CD4-positive, alpha-beta T cell (primary cell): ENCODE data around the gene TMEM69. TPM values are rescaled to one million over a fixed set of nuclear protein-coding genes. Genes with fewer than 3 reads are reported as not detected.
A peak's percentile ranks its signal among the peaks of the same experiment; 100 is the strongest.
"Not testable (repeated sequence)": the region's sequence is repeated elsewhere in the genome, so short reads cannot be mapped to it uniquely, and the experiment has no call there.

Source experiments
- ATAC-seq: fragments of 200-7000 bp; cut with Tn5 transposase; one replicate; pipeline ENCODE4 v1.10.0; 2022; ENCODE audit warnings: mild to moderate bottlenecking; ENCODE audit not compliant: poor library complexity
- CTCF ChIA-PET: fragments of 350-600 bp; sonication (Branson Sonifier 250); formaldehyde crosslinking; loops from one replicate; lab custom pipeline; 2021; ENCODE audit warnings: antibody characterized with exemption, inconsistent platforms; lab: Charles Lee
- POLR2A ChIA-PET: fragments of 350-600 bp; sonication (Branson Sonifier 250); formaldehyde crosslinking; loops from one replicate; lab custom pipeline; 2021; ENCODE audit warnings: antibody characterized with exemption, inconsistent platforms; lab: Charles Lee
- DNase-seq, 14 experiments: peaks; one replicate each; pipeline ENCODE4 v3.0.0-alpha.2; 2013 to 2020; ENCODE audit warnings: mixed read lengths in 2 of 14
- H3K27ac ChIP-seq, 2 donors: one replicate each; pipeline versions ENCODE4 v1.5.1 to v1.7.0; 2013; ENCODE audit warnings: low read length in 2 of 2, low read depth in 1 of 2, mild to moderate bottlenecking in 1 of 2
- H3K27me3 ChIP-seq, 2 experiments: 1 replicate in 1 of 2; 2 replicates in 1 of 2; pipeline versions ENCODE4 v1.6.1 to v1.7.0; 2013; ENCODE audit warnings: low read length in 2 of 2, control low read depth in 1 of 2, mild to moderate bottlenecking in 1 of 2, moderate library complexity in 1 of 2; ENCODE audit not compliant: insufficient read depth in 2 of 2, control insufficient read depth in 1 of 2
- H3K36me3 ChIP-seq: one replicate; pipeline ENCODE4 v1.6.1; 2013; ENCODE audit warnings: low read length, control low read depth; ENCODE audit not compliant: insufficient read depth
- H3K4me1 ChIP-seq: one replicate; pipeline ENCODE4 v1.6.1; 2013; ENCODE audit warnings: low read length, control low read depth; ENCODE audit not compliant: insufficient read depth
- H3K4me3 ChIP-seq: one replicate; pipeline ENCODE4 v1.5.1; 2013; ENCODE audit warnings: mild to moderate bottlenecking, low read length, moderate library complexity
- H3K9me3 ChIP-seq, 2 experiments: 1 replicate in 1 of 2; 2 replicates in 1 of 2; pipeline versions ENCODE4 v1.6.1 to v1.7.0; 2013; ENCODE audit warnings: low read length in 2 of 2, mild to moderate bottlenecking in 2 of 2, control low read depth in 1 of 2, moderate library complexity in 1 of 2; ENCODE audit not compliant: control insufficient read depth in 1 of 2, insufficient read depth in 1 of 2
- H3K27ac Mint-ChIP-seq: one replicate; pipeline ENCODE4 v1.8.0; 2020; ENCODE audit warnings: mixed read lengths
- H3K27me3 Mint-ChIP-seq: one replicate; pipeline ENCODE4 v1.8.0; 2021; ENCODE audit warnings: mixed read lengths
- H3K36me3 Mint-ChIP-seq: one replicate; pipeline ENCODE4 v1.8.0; 2021; ENCODE audit warnings: low read depth, mixed read lengths
- H3K4me1 Mint-ChIP-seq: one replicate; pipeline ENCODE4 v1.8.0; 2021; ENCODE audit warnings: low read depth, mixed read lengths
- H3K4me3 Mint-ChIP-seq: one replicate; pipeline ENCODE4 v1.8.0; 2020; ENCODE audit warnings: mild to moderate bottlenecking, mixed read lengths
- H3K9me3 Mint-ChIP-seq: one replicate; pipeline ENCODE4 v1.8.0; 2020; ENCODE audit warnings: mixed read lengths
- intact Hi-C, 2 experiments: fragments of 100-400 bp; cut with DNase I in 1 of 2; cut with micrococcal nuclease in 1 of 2; formaldehyde crosslinking; loops; one replicate each; pipeline versions ENCODE4 v1.15.1 to v1.9.0; 2023 to 2025; cut with DNase I, micrococcal nuclease
- total RNA-seq, 174 experiments: library from RNA in 2 of 174; stranded (reverse) in 2 of 174; gene quantifications; one replicate each; pipeline ENCODE4 v1.2.3 and lab custom pipeline; 2021 to 2026
- TF ChIP-seq, protein P1 (sequence below): fragments of 200-600 bp; IDR thresholded peaks from one replicate; pipeline ENCODE4 v1.8.0; 2022; ENCODE audit warnings: antibody characterized with exemption, mild to moderate bottlenecking

TMEM69 gene
- total RNA-seq, 2 experiments from 2014 or later: 5.6 to 6.3 TPM

DNA sequence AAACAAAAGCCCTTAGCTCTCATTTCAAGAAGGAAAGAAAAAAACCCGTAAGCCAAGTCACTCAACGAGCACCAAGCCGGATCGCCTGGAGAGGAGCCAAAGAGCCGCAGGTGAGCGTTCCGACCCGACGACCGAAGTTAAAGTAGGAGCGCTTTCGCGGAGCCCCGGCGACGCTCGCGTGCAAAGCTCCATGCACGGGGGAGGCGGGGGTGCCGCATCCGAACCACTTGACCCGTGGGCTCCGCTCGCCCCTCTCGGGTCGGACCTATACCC, 2.0 kb upstream of the TMEM69 start:
- ATAC-seq (peak; percentile 7), DNase-seq (peak; percentile 51 to 86 (median 62))
- peaks cover 44% of the 10 kb centered on the region for H3K4me1 ChIP-seq
- no peaks in the 10 kb centered on the region for H3K27me3 ChIP-seq
- H3K4me3 Mint-ChIP-seq: peak overlapping the region; percentile 99
- peak overlapping the region; percentile 100 for H3K27ac Mint-ChIP-seq
- H3K36me3 ChIP-seq: peaks cover 4% of the 10 kb centered on the region
- intact Hi-C loops: loop anchor here (2.0 to 10.0 kb wide), 10 partner anchors 101 to 674 kb away; partner anchors contain the start of genes CCDC163 (in 2 of the 2), HECTD3 (in 2 of the 2), MMACHC (in 2 of the 2) and UROD (in 2 of the 2)
- peaks cover 39% of the 10 kb centered on the region for H3K36me3 Mint-ChIP-seq
- POLR2A ChIA-PET: interaction anchor here (0.5 to 3.6 kb wide), 31 partner anchors 8 to 989 kb away, joined by 3 to 65 read pairs (median 4); partner anchors contain the start of genes AKR1A1, BTBD19, CCDC163 and HECTD3
- no peaks in the 10 kb centered on the region for H3K9me3 ChIP-seq
- peak overlapping the region; percentile 97 for H3K27ac ChIP-seq
- H3K4me1 Mint-ChIP-seq: peaks cover 56% of the 10 kb centered on the region
- CTCF ChIA-PET: interaction anchor here (0.7 to 1.5 kb wide), 2 partner anchors 40 to 101 kb away, joined by 3 to 6 read pairs; partner anchors contain the start of gene NASP
- TF ChIP-seq, protein P1, sequence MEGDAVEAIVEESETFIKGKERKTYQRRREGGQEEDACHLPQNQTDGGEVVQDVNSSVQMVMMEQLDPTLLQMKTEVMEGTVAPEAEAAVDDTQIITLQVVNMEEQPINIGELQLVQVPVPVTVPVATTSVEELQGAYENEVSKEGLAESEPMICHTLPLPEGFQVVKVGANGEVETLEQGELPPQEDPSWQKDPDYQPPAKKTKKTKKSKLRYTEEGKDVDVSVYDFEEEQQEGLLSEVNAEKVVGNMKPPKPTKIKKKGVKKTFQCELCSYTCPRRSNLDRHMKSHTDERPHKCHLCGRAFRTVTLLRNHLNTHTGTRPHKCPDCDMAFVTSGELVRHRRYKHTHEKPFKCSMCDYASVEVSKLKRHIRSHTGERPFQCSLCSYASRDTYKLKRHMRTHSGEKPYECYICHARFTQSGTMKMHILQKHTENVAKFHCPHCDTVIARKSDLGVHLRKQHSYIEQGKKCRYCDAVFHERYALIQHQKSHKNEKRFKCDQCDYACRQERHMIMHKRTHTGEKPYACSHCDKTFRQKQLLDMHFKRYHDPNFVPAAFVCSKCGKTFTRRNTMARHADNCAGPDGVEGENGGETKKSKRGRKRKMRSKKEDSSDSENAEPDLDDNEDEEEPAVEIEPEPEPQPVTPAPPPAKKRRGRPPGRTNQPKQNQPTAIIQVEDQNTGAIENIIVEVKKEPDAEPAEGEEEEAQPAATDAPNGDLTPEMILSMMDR: no peak
- no peaks in the 10 kb centered on the region for H3K9me3 Mint-ChIP-seq
- peak overlapping the region; percentile 95 for H3K4me3 ChIP-seq
- no peaks in the 10 kb centered on the region for H3K27me3 Mint-ChIP-seq

DNA sequence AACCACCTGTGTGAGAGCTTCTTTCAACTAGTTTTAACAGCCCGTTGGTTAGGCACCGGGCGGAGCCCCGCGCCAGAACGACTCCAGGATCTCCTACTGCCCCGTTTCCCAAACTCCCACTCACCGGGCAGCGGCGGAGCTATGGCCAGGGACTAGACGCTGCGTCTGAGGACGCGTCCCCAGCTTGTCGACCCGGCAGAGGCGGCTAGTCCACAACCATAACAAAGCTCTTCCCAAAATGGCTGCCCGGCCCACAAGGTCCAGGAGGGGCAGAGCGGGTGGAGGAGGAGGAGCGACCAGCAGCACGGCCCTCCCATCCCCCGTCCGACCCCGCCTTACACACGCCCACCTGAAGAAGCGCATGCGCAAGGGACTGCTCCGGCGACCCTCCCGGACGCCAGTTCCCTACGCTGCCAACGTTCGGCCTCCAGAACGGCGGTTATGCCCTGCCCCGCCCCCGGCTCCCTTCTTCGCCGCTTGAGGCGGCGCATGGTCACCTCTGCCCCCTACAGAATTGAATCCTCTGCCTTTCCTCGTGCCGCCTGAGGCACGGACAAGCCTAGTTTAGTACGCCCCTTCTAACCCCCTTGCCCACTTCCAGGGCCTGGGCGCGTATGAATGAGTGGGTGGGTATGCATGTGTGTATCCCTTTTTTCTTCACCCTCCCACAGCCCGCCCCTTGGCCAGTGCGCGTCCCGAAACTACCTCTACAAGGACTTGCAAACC, 1.5 kb upstream of the TMEM69 start, which contains the start of gene GPBP1L1:
TSS of gene GPBP1L1 (minus strand) at position 246 of the 726 bp plus-strand sequence. CDS start 27,446 bp downstream, outside the sequence.
- Histone ChIP-seq H3K27me3 (no peaks in the 10 kb centered on the region), H3K27ac (peak within 1 kb of the TSS; percentile 97), H3K36me3 (peaks cover 8% of the 10 kb centered on the region), H3K4me1 (peaks cover 44% of the 10 kb centered on the region), H3K4me3 (peak within 1 kb of the TSS; percentile 95), H3K9me3 (no peaks in the 10 kb centered on the region)
- DNase-seq (peak; percentile 96 to 99 (median 98)), ATAC-seq (peak; percentile 68)
- peaks cover 44% of the 10 kb centered on the region for H3K36me3 Mint-ChIP-seq
- TF ChIP-seq, protein P1: no peak
- peak within 1 kb of the TSS; percentile 99 for H3K4me3 Mint-ChIP-seq
- H3K9me3 Mint-ChIP-seq: no peaks in the 10 kb centered on the region
- peak within 1 kb of the TSS; percentile 100 for H3K27ac Mint-ChIP-seq
- intact Hi-C loops: loop anchor here (1.0 to 10.0 kb wide), 13 partner anchors 102 to 674 kb away; partner anchors contain the start of genes CCDC163 (in 2 of the 2), HECTD3 (in 2 of the 2), MMACHC (in 2 of the 2) and PRDX1 (in 2 of the 2)
- ChIA-PET POLR2A (interaction anchor here (0.7 to 3.6 kb wide), 39 partner anchors 8 to 1055 kb away, joined by 3 to 65 read pairs (median 4); partner anchors contain the start of genes AKR1A1, BTBD19, CCDC163 and HECTD3), CTCF (interaction anchor here (0.7 to 1.5 kb wide), 2 partner anchors 40 to 102 kb away, joined by 3 to 6 read pairs; partner anchors contain the start of gene NASP)
- peaks cover 51% of the 10 kb centered on the region for H3K4me1 Mint-ChIP-seq
- no peaks in the 10 kb centered on the region for H3K27me3 Mint-ChIP-seq

DNA sequence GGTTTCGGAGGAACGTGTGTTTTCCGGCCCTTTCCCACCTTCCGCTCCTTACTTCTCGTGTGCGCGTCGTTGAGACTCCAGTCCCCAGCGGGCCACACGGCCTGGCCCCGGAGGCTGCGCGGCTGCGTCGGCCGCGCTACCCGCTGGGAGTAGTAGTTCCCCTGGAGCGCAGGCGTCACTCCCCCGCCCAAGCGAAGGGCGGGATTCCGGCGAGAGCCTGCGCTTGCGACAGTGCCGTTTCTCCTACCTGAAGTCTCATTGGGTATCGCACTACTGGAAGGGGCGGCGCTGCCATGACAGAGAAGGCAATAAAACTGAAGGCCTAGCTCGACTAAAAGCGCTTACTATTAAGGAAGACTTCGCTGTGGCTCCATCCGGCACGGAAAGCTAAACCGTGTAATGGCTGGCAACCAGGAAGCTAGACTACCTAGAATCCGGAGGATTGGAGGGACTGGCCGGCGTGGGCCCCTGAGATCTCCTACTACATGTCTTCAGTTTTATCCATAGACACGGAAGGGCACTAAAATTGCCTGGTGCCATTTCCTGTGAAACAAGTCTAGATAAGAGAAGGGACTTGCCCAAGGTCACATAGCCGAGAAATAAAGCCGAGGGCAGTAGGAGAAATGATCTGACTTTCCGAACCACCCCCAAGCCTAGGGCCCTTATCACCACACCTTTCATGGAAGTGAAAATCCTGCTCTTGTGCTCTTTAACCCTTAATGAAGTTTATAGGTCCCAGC, 797 bp upstream of the TMEM69 start:
- H3K4me1 ChIP-seq: peaks cover 41% of the 10 kb centered on the region
- CTCF ChIA-PET: no interaction called here

DNA sequence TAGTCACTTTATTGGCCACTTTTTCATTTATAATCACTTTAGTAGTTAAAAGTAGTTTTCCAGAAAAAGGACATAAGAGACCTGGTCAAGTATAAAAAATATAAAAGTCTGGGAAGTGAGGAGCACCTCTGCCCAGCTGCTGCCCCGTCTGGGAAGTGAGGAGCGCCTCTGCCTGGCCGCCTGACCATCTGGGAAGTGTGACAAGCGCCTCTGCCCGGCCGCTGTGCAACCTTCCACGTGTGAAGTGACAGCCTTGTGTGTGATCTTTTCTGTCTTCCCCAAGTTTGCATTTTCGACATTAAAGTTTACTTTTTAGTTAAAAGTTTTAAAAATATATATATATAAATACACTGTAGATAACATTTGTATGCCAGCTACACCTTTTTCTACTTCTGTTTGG, 5.8 kb downstream of the TMEM69 start:
- H3K4me3 ChIP-seq, H3K27me3 ChIP-seq, H3K4me3 Mint-ChIP-seq, H3K9me3 Mint-ChIP-seq, H3K4me1 Mint-ChIP-seq, H3K27me3 Mint-ChIP-seq, H3K27ac Mint-ChIP-seq, CTCF ChIA-PET, H3K9me3 ChIP-seq, ATAC-seq, DNase-seq, H3K27ac ChIP-seq: not testable (repeated sequence)
- intact Hi-C loops: loop anchor here in 1 of 2 experiments (5.0 kb wide), 1 partner anchor 503 kb away; the partner anchor contains the start of gene POMGNT1
- H3K4me1 ChIP-seq: peaks cover 15% of the 10 kb centered on the region
- peaks cover 44% of the 10 kb centered on the region for H3K36me3 ChIP-seq
- POLR2A ChIA-PET: interaction anchor here (0.6 to 2.2 kb wide), 2 partner anchors 8 to 14 kb away, joined by 4 to 8 read pairs; partner anchors contain the start of gene GPBP1L1
- peaks cover 54% of the 10 kb centered on the region for H3K36me3 Mint-ChIP-seq

More for the DNA sequence above, 797 bp upstream of the TMEM69 start:
- TF ChIP-seq, protein P1: no peak
- H3K4me3 ChIP-seq: peak overlapping the region; percentile 95
- peaks cover 8% of the 10 kb centered on the region for H3K36me3 ChIP-seq
- intact Hi-C loops: loop anchor here (1.0 to 10.0 kb wide), 13 partner anchors 102 to 675 kb away; partner anchors contain the start of genes CCDC163 (in 2 of the 2), HECTD3 (in 2 of the 2), MMACHC (in 2 of the 2) and PRDX1 (in 2 of the 2)
- H3K4me1 Mint-ChIP-seq: peaks cover 43% of the 10 kb centered on the region
- H3K4me3 Mint-ChIP-seq: peak overlapping the region; percentile 99
- H3K27me3 ChIP-seq: no peaks in the 10 kb centered on the region
- no peaks in the 10 kb centered on the region for H3K27me3 Mint-ChIP-seq
- no peaks in the 10 kb centered on the region for H3K9me3 Mint-ChIP-seq
- peak; percentile 91 to 100 (median 96) for DNase-seq
- H3K27ac Mint-ChIP-seq: peak overlapping the region; percentile 100
- peaks cover 47% of the 10 kb centered on the region for H3K36me3 Mint-ChIP-seq
- peak; percentile 80 for ATAC-seq
- POLR2A ChIA-PET: interaction anchor here (0.6 to 3.6 kb wide), 21 partner anchors 9 to 1056 kb away, joined by 3 to 65 read pairs (median 6); partner anchors contain the start of genes AKR1A1, BTBD19, CCDC163 and HECTD3
- H3K9me3 ChIP-seq: no peaks in the 10 kb centered on the region
- peak overlapping the region; percentile 97 for H3K27ac ChIP-seq
